Sigmoid colon (tissue), 4 donors: ENCODE data around the gene ADAMTS19.

Experiments
- POLR2AphosphoS5 ChIP-seq, 4 donors: sonication (generic); formaldehyde crosslinking; IDR thresholded peaks; one replicate each; pipeline ENCODE4 v1.6.1; 2017; ENCODE audit warnings: antibody characterized with exemption in 4 of 4
- TF ChIP-seq, protein P1 (sequence below), 4 experiments: fragments of 450-650 bp in 3 of 4; fragments of 200-600 bp in 1 of 4; IDR thresholded peaks; one replicate each; pipeline ENCODE4 v1.5.1; 2016 to 2019; ENCODE audit warnings: antibody characterized with exemption in 4 of 4, mild to moderate bottlenecking in 3 of 4, moderate library complexity in 2 of 4

DNA sequence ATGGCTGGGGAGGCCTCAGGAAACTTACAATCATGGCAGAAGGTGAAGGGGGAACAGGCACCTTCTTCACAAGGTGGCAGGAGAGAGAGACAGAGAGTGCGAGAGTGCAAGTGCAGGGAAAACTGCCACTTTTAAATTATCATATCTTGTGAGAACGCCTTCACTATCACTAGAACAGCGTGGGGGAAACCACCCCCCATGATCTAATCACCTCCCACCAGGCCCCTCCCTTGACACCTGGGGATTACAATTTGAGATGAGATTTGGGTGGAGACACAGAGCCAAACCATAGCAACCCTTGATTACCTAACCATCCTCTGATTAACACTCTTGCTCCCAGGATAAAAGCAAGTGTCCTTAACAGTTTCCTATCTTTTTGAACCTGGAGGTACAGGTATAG, 21.1 kb downstream of the ADAMTS19 start:
- TF ChIP-seq POLR2AphosphoS5 (IDR thresholded peaks at IDR 0.05), result no peak
- TF ChIP-seq, protein P1, sequence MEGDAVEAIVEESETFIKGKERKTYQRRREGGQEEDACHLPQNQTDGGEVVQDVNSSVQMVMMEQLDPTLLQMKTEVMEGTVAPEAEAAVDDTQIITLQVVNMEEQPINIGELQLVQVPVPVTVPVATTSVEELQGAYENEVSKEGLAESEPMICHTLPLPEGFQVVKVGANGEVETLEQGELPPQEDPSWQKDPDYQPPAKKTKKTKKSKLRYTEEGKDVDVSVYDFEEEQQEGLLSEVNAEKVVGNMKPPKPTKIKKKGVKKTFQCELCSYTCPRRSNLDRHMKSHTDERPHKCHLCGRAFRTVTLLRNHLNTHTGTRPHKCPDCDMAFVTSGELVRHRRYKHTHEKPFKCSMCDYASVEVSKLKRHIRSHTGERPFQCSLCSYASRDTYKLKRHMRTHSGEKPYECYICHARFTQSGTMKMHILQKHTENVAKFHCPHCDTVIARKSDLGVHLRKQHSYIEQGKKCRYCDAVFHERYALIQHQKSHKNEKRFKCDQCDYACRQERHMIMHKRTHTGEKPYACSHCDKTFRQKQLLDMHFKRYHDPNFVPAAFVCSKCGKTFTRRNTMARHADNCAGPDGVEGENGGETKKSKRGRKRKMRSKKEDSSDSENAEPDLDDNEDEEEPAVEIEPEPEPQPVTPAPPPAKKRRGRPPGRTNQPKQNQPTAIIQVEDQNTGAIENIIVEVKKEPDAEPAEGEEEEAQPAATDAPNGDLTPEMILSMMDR (IDR thresholded peaks at IDR 0.05), result no peak
